H1 (cell line): ENCODE measurements around the gene SCAMP2. TPM values are rescaled to one million over a fixed set of nuclear protein-coding genes. Genes with fewer than 3 reads are reported as not detected.

ENCODE experiments used
- CTCF ChIA-PET: fragments of 300-600 bp; sonication (Branson Sonifier 250); formaldehyde crosslinking; loops from one replicate; lab custom pipeline; 2021; ENCODE audit not compliant: partially characterized antibody; lab: Charles Lee
- POLR2A ChIA-PET: fragments of 300-600 bp; sonication (Branson Sonifier 250); formaldehyde crosslinking; loops from one replicate; lab custom pipeline; 2021; ENCODE audit warnings: inconsistent platforms; ENCODE audit not compliant: partially characterized antibody; lab: Charles Lee
- DNase-seq, 2 experiments: peaks; one replicate each; pipeline versions ENCODE4 v3.0.0 to v3.0.0-alpha.2; 2010 to 2022; ENCODE audit warnings: low spot score in 2 of 2, low read depth in 1 of 2, mixed read lengths in 1 of 2
- FAIRE-seq: peaks from 2 replicates; lab custom pipeline; 2011; peaks lifted over from hg19 to GRCh38; lab: Jason Lieb, UNC
- H2AFZ ChIP-seq: 2 replicates; pipeline ENCODE4 v1.8.1; 2012; ENCODE audit warnings: low read length, inconsistent platforms
- H2AK5ac ChIP-seq: 2 replicates; pipeline ENCODE4 v1.6.1; 2013; ENCODE audit warnings: low read depth, low read length
- H2BK120ac ChIP-seq: replicated peaks from 2 replicates; pipeline ENCODE3; 2013; ENCODE audit warnings: low read depth, low read length, inconsistent platforms
- H2BK12ac ChIP-seq: 2 replicates; pipeline ENCODE4 v1.6.1; 2013; ENCODE audit warnings: low read depth, low read length
- H2BK15ac ChIP-seq: 2 replicates; pipeline ENCODE4 v1.6.1; 2013; ENCODE audit warnings: low read length
- H2BK20ac ChIP-seq: 2 replicates; pipeline ENCODE4 v1.6.1; 2013; ENCODE audit warnings: low read length
- H2BK5ac ChIP-seq: 2 replicates; pipeline ENCODE4 v1.6.1; 2013; ENCODE audit warnings: low read depth, low read length
- H3K14ac ChIP-seq: 2 replicates; pipeline ENCODE4 v1.6.1; 2013; ENCODE audit warnings: inconsistent platforms; ENCODE audit not compliant: insufficient read length
- H3K18ac ChIP-seq: 2 replicates; pipeline ENCODE4 v1.6.1; 2013; ENCODE audit warnings: low read length; ENCODE audit errors: extremely low read depth
- H3K23ac ChIP-seq: 2 replicates; pipeline ENCODE4 v1.6.1; 2013; ENCODE audit warnings: inconsistent platforms; ENCODE audit not compliant: insufficient read length
- H3K23me2 ChIP-seq: 2 replicates; pipeline ENCODE4 v1.6.1; 2013; ENCODE audit warnings: low read depth, low read length
- H3K27ac ChIP-seq: 2 replicates; pipeline ENCODE4 v1.6.1; 2011; ENCODE audit warnings: low read depth, low read length, inconsistent platforms
- H3K27me3 ChIP-seq, 4 experiments: replicated peaks in 1 of 4; 1 replicate in 1 of 4; 2 replicates in 3 of 4; pipeline versions ENCODE4 v1.6.1 to v1.8.1; 2011 to 2013; ENCODE audit warnings: low read length in 3 of 4, mild to moderate bottlenecking in 3 of 4, inconsistent platforms in 2 of 4, mixed read lengths in 2 of 4, moderate library complexity in 1 of 4; ENCODE audit not compliant: control insufficient read depth in 3 of 4, insufficient read depth in 3 of 4; ENCODE audit errors: extremely low read depth in 1 of 4
- H3K36me3 ChIP-seq, 4 experiments: 2 replicates each; pipeline versions ENCODE4 v1.6.1 to v1.8.1; 2011 to 2013; ENCODE audit warnings: mild to moderate bottlenecking in 4 of 4, low read length in 3 of 4, moderate library complexity in 2 of 4, control low read depth in 1 of 4, inconsistent platforms in 1 of 4; ENCODE audit not compliant: insufficient read depth in 4 of 4, control insufficient read depth in 2 of 4
- H3K4ac ChIP-seq: replicated peaks from 2 replicates; pipeline ENCODE3; 2013; ENCODE audit warnings: low read length, low read depth, mixed read lengths, inconsistent platforms; ENCODE audit not compliant: insufficient read length
- H3K4me1 ChIP-seq, 4 experiments: replicated peaks in 1 of 4; 1 replicate in 1 of 4; 2 replicates in 3 of 4; pipeline versions ENCODE4 v1.6.1 to v1.8.1; 2011 to 2013; ENCODE audit warnings: low read length in 3 of 4, inconsistent platforms in 2 of 4, mixed read lengths in 1 of 4; ENCODE audit not compliant: insufficient read depth in 4 of 4, control insufficient read depth in 3 of 4
- H3K4me2 ChIP-seq, 2 experiments: 2 replicates each; pipeline versions ENCODE4 v1.6.1 to v1.8.1; 2011 to 2013; ENCODE audit warnings: low read depth in 2 of 2, low read length in 2 of 2, control low read depth in 1 of 2, inconsistent platforms in 1 of 2, mild to moderate bottlenecking in 1 of 2; ENCODE audit not compliant: insufficient read depth in 1 of 2
- H3K4me3 ChIP-seq, 4 experiments: fragments of 200-600, 300-600 bp in 1 of 4; sonication (generic), shearing (Covaris generic), sonication (Bioruptor Twin) in 1 of 4; 2 replicates each; pipeline versions ENCODE4 v1.5.1 to v1.8.1; 2011 to 2016; ENCODE audit warnings: low read length in 4 of 4, low read depth in 3 of 4, control low read depth in 2 of 4, inconsistent platforms in 2 of 4, mild to moderate bottlenecking in 2 of 4, mixed read lengths in 1 of 4, moderate library complexity in 1 of 4; ENCODE audit not compliant: insufficient read depth in 2 of 4; ENCODE audit errors: extremely low read depth in 1 of 4
- H3K56ac ChIP-seq: replicated peaks from 2 replicates; pipeline ENCODE3; 2013; ENCODE audit warnings: low read depth, mild to moderate bottlenecking, mixed read lengths, low read length, inconsistent platforms; ENCODE audit not compliant: insufficient read length
- H3K79me1 ChIP-seq: 2 replicates; pipeline ENCODE4 v1.6.1; 2013; ENCODE audit warnings: low read depth, low read length, control low read depth
- H3K79me2 ChIP-seq, 2 experiments: 2 replicates each; pipeline versions ENCODE4 v1.6.1 to v1.8.1; 2012 to 2013; ENCODE audit warnings: low read length in 2 of 2, mild to moderate bottlenecking in 2 of 2, inconsistent platforms in 1 of 2; ENCODE audit not compliant: insufficient read depth in 2 of 2, control insufficient read depth in 1 of 2
- H3K9ac ChIP-seq, 4 experiments: replicated peaks in 1 of 4; 1 replicate in 1 of 4; 2 replicates in 3 of 4; pipeline versions ENCODE4 v1.6.1 to v1.8.1; 2011 to 2013; ENCODE audit warnings: low read depth in 3 of 4, low read length in 3 of 4, control low read depth in 2 of 4, mild to moderate bottlenecking in 2 of 4, moderate library complexity in 2 of 4, inconsistent platforms in 1 of 4; ENCODE audit errors: extremely low read depth in 1 of 4
- H3K9me3 ChIP-seq, 2 experiments: 2 replicates each; pipeline versions ENCODE4 v1.6.1 to v1.8.1; 2012 to 2013; ENCODE audit warnings: mild to moderate bottlenecking in 2 of 2, moderate library complexity in 2 of 2, control low read depth in 1 of 2, inconsistent platforms in 1 of 2, low read depth in 1 of 2, low read length in 1 of 2, mixed read lengths in 1 of 2; ENCODE audit not compliant: insufficient read depth in 2 of 2
- H4K20me1 ChIP-seq, 2 experiments: replicated peaks in 1 of 2; 2 replicates each; pipeline versions ENCODE3 to v1.8.1; 2011 to 2013; ENCODE audit warnings: inconsistent platforms in 2 of 2, low read length in 2 of 2, mild to moderate bottlenecking in 1 of 2; ENCODE audit not compliant: insufficient read depth in 2 of 2, control insufficient read depth in 1 of 2
- H4K5ac ChIP-seq: 2 replicates; pipeline ENCODE4 v1.6.1; 2013; ENCODE audit warnings: low read length, low read depth, mixed read lengths, inconsistent platforms; ENCODE audit not compliant: insufficient read length
- H4K8ac ChIP-seq: 2 replicates; pipeline ENCODE4 v1.8.0; 2013; ENCODE audit warnings: mild to moderate bottlenecking, moderate library complexity, low read length, inconsistent platforms; ENCODE audit not compliant: insufficient read depth; ENCODE audit errors: extremely low read depth
- H4K91ac ChIP-seq: replicated peaks from 2 replicates; pipeline ENCODE3; 2013; ENCODE audit warnings: low read length, mixed read lengths, inconsistent platforms; ENCODE audit not compliant: insufficient read length
- HDAC2 ChIP-seq, 2 experiments: fragments of 300-600 bp in 1 of 2; sonication (generic) in 1 of 2; IDR thresholded peaks; 2 replicates each; pipeline ENCODE4 v1.6.1; 2011 to 2012; ENCODE audit warnings: low read depth in 2 of 2, low read length in 2 of 2, mild to moderate bottlenecking in 2 of 2, moderate library complexity in 2 of 2, borderline replicate concordance in 1 of 2, inconsistent platforms in 1 of 2
- JUN ChIP-seq: IDR thresholded peaks from 2 replicates; pipeline ENCODE4 v1.6.1; 2011; ENCODE audit warnings: low read depth, mild to moderate bottlenecking, improper control_type of control experiment, low read length
- KDM1A ChIP-seq: fragments of 200-600, 300-600 bp; sonication (generic); IDR thresholded peaks from 2 replicates; pipeline ENCODE4 v1.7.1; 2016; ENCODE audit warnings: mild to moderate bottlenecking, low read length, borderline replicate concordance
- RBBP5 ChIP-seq: IDR thresholded peaks from 2 replicates; pipeline ENCODE4 v1.7.1; 2012; ENCODE audit warnings: low read depth, mild to moderate bottlenecking, inconsistent platforms, low read length, moderate library complexity, borderline replicate concordance
- RNF2 ChIP-seq: fragments of 200-900, 300-1000 bp; sonication (generic); IDR thresholded peaks from 2 replicates; pipeline ENCODE4 v1.7.1; 2016; ENCODE audit warnings: borderline replicate concordance, low read depth, mild to moderate bottlenecking, antibody characterized with exemption, low read length; ENCODE audit not compliant: poor library complexity, severe bottlenecking; ENCODE audit errors: missing control alignments
- YY1 ChIP-seq: IDR thresholded peaks from 2 replicates; pipeline ENCODE4 v1.6.1; 2011; ENCODE audit warnings: low read depth, mild to moderate bottlenecking, low read length
- WGBS, 2 experiments: shearing (Covaris generic) in 1 of 2; methylation state at CpG; one replicate each; pipeline versions ENCODE4 v1.1.6 to v1.1.7; 2013 to 2015; ENCODE audit warnings: low lambda C conversion rate in 2 of 2, mixed read lengths in 2 of 2, inconsistent platforms in 1 of 2, low coverage in 1 of 2, missing lambda C conversion rate in 1 of 2; ENCODE audit not compliant: insufficient replicate concordance in 2 of 2, insufficient coverage in 1 of 2, insufficient read length in 1 of 2; ENCODE audit errors: extremely low coverage in 1 of 2, missing lambda C conversion rate in 1 of 2; 5-methylcytosine and 5-hydroxymethylcytosine counted together
- polyA plus RNA-seq, 7 experiments: library from polyadenylated mRNA; depleted of rRNA in 3 of 7; stranded (reverse) in 5 of 7; unstranded in 2 of 7; fragments of >200 nt in 5 of 7; fragments of 200-250 nt in 2 of 7; gene quantifications; 1 replicate in 5 of 7; 2 replicates in 1 of 7; 4 replicates in 1 of 7; pipeline versions ENCODE4 v1.2.1 to v1.2.3, GENCODE V29; 2011 to 2013; ENCODE audit warnings: missing spikeins in 2 of 7, mixed read lengths in 2 of 7
- total RNA-seq: library from RNA; stranded (reverse); fragmentation: NEBNext Ultra II Directional; extraction: Animal tissue kit (Norgen Biotek cat#: 25700); gene quantifications from 2 replicates; pipeline ENCODE4 v1.2.1, GENCODE V29; 2021
- TF ChIP-seq, protein P1 (sequence below): IDR thresholded peaks from 2 replicates; pipeline ENCODE4 v1.6.1; 2012; ENCODE audit warnings: inconsistent platforms

SCAMP2 gene
- total and polyA plus RNA-seq, 2 of the 8 experiments (the other 6 are each of a cell fraction or from before 2014, with no cell fraction given) = 41.7 to 131 TPM

DNA sequence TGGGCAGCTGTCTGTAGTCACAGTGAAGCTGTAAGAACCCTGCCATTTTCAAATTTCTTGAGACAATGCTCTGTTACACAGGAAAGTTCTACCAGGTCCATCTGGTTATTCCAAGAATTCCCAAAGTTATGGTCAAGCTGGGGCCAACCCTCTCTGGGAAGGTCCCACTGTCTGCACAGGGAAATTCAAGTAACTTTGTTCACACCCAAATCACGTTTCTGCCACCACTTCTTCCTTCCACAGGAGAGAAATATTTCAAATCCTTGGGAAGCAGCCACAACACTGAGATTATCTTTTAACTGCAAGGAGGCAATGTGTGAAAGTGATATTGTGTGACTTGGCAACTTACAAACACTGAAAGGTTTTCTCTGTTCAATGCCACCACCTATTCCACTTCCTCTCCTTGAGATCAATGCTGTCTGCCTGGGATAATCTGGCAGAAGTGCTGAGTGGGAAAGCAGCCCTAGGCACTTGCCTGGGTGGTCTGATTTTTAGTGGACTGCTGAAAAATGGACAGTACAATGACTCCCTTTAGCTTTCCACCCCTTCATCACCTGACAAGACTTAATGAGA, 5.6 kb downstream of the SCAMP2 start:
- no peak overlapping the region for H3K27ac ChIP-seq
- CTCF ChIA-PET = interaction anchor here (0.9 to 1.5 kb wide), 3 partner anchors 24 to 42 kb away, joined by 3 to 7 read pairs (median 3); no protein-coding TSS in a partner anchor

More for the DNA sequence above, 5.6 kb downstream of the SCAMP2 start:
- Histone ChIP-seq H2BK15ac (no peak overlapping the region), H3K14ac (no peak overlapping the region), H3K36me3 (no peaks in the 10 kb centered on the region), H3K18ac (no peak overlapping the region), H2AK5ac (no peak overlapping the region), H2BK20ac (no peak overlapping the region), H3K9me3 (no peaks in the 10 kb centered on the region), H4K5ac (no peak overlapping the region), H2BK12ac (no peak overlapping the region), H2BK5ac (no peak overlapping the region), H3K4me1 (no peaks in the 10 kb centered on the region; a peak in 1 of 7 replicates), H3K56ac (no peak overlapping the region), H3K79me1 (peaks cover 9% of the 10 kb centered on the region; the same call in 1 of the 2 replicates), H4K20me1 (peaks cover 3 to 11% of the 10 kb centered on the region in 2 experiments), H4K8ac (no peak overlapping the region), H3K23me2 (peaks cover 2% of the 10 kb centered on the region; the same call in 1 of the 2 replicates), H3K4me2 (no peak overlapping the region), H4K91ac (no peak overlapping the region), H2BK120ac (no peak overlapping the region), H3K4me3 (no peak overlapping the region), H3K79me2 (peaks cover 0 to 53% of the 10 kb centered on the region in 2 experiments; a peak in 2 of 4 replicates), H3K4ac (no peak overlapping the region), H2AFZ (no peak overlapping the region), H3K23ac (no peak overlapping the region), H3K9ac (no peak overlapping the region), H3K27me3 (no peaks in the 10 kb centered on the region)
- POLR2A ChIA-PET = interaction anchor here (1.0 to 1.8 kb wide), 2 partner anchors 50 to 71 kb away, joined by 3 read pairs; partner anchors contain the start of gene COX5A
- DNase-seq (no peak), FAIRE-seq (no peak)
- TF ChIP-seq, protein P1, sequence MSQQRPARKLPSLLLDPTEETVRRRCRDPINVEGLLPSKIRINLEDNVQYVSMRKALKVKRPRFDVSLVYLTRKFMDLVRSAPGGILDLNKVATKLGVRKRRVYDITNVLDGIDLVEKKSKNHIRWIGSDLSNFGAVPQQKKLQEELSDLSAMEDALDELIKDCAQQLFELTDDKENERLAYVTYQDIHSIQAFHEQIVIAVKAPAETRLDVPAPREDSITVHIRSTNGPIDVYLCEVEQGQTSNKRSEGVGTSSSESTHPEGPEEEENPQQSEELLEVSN = no peak
- TF ChIP-seq HDAC2 (IDR thresholded peaks at IDR 0.05; ENCODE audit: borderline replicate concordance in 1 of 2, low read depth in 2 of 2, low read length in 2 of 2) (no peak), RNF2 (no peak), KDM1A (no peak), YY1 (no peak), JUN (no peak), RBBP5 (no peak)
- WGBS, 2 experiments = 100% methylated on average over 1 of the region's 1 CpG; no CpG with 5 or more reads in 1 of the 2 experiments
